Suppressor macrophage treated with lipopolysaccharide for 4 hours (primary cell): ENCODE data around the gene POU2F1.

ENCODE experiments used
- DNase-seq: peaks from one replicate; pipeline ENCODE4 v3.0.0-alpha.2; 2020

The POU2F1 gene

DNA sequence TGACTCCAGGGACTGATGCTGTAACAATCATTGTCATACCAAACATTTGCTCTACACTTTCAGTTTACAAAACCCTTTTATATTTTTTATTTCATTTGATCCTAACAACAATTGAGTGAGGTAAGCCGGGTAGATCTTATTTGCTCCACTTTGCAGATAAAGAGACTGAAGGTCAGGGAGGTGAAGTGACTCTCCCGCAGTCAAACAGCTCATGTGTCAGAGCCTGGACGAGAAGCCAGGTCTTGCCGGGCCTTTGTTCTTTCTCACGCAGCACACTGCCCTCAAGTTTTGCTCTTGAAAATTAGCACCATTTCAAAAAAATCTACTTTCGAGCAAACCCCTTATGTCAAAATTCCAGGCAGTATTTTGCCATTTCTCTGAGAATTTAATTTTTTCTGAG is 232.4 kb downstream of the POU2F1 start:
- no peak for DNase-seq

DNA sequence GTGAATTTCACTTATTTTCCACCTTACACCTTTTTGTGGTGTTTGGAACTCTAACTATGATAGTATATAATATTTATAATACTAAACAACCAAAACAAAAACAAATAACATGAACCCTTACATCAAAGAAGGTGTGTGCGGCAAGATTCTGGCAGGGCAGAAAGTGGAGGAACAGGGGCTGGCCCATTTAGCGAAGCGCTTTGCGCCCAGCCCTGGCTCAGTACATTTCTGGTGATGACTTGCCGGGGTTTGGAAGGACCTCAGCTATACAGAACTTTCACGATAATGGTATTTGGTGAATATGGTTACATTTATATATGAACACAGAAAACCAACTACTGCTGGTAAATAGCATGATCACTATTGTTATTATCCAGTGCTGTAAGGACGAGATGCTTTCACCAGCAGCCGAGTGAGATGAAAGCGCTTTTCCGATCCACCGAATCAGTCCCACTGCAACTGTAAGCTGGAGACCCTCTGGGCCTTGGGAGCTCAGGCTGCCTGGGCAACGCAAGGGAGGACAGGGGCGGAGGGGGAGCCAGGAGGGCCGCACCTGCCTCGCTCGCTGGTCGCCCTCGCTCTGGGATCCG is 233.7 kb downstream of the POU2F1 start:
- no peak for DNase-seq

DNA sequence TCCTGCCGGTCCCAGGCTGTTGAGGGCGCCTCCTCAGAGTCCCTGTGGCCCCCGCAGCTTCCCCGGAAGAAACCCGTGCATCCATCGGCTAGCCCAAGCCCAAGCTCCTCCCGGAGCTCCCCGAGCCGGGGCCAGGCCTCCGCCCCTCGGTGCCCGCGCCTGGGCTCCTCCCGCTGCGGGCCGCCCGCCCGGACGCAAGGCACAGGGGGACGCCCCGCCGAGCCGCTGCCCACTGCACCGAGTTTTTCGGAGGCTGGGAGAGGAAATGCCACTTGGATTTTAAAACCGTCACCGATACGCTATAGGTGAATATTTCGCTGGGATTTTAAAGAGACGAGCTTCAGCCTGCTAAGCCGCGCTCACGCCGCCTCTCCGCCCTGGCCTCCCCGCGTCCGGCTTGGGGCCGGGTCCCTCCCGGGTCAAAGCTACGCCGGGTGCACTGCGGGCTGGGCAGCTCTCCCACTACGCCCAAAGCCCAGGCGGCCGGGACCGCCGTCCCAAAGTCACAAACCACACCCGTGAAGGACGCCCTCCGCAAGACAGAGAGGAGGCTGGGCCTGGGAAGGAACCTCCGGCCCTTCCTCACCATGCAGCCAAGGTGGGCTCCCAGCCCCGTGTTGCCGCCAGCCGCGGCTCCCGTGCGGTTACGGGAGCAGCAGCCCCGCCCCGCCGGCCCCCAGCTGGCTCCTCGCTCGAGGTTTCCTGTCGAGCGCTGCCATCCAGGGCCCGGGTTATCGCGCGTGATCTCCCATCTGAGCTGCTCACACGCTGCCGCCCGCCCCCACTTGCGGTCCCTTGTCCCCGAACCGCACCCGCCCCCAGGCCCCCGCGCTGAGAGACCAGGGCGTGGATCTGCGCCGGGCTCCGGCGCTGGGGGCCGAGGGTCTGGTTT is 234.5 kb downstream of the POU2F1 start:
- peak; percentile 70 for DNase-seq

- DNase-seq, result peak; percentile 59
These were observed 235.2 kb downstream of the POU2F1 start for GRCh38 chr1:167455786-167456446.

- no peak for DNase-seq
These were observed 235.8 kb downstream of the POU2F1 start for GRCh38 chr1:167456524-167456923.

GRCh38 chr1:167456926-167457325 is 236.2 kb downstream of the POU2F1 start:
- no peak for DNase-seq

- no peak for DNase-seq
These were observed 237.4 kb downstream of the POU2F1 start for GRCh38 chr1:167457936-167458584.

GRCh38 chr1:167460836-167461235 is 240.2 kb downstream of the POU2F1 start:
- DNase-seq, result no peak

DNA sequence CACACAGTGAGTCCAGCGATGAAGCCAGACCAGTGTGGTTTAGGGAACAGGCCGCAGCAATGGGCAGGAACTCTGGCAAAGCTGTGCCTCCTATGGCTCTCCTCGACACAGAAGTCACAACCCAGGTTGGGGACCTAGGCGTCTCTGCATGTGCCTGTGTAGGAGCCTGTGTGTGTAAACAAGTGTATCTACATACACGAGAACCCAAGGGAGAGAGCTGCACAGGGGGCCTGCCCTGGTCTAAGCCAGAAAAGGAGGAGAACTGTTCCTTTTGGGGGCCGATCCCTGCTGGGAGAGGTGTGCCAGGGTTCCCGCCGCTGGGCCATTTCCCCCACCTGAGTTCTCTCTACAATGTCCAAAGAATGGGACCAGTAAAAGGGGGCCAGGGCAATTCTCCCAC is 241.7 kb downstream of the POU2F1 start:
- DNase-seq, result no peak

GRCh38 chr1:167463080-167463479 is 242.4 kb downstream of the POU2F1 start:
- no peak for DNase-seq

DNA sequence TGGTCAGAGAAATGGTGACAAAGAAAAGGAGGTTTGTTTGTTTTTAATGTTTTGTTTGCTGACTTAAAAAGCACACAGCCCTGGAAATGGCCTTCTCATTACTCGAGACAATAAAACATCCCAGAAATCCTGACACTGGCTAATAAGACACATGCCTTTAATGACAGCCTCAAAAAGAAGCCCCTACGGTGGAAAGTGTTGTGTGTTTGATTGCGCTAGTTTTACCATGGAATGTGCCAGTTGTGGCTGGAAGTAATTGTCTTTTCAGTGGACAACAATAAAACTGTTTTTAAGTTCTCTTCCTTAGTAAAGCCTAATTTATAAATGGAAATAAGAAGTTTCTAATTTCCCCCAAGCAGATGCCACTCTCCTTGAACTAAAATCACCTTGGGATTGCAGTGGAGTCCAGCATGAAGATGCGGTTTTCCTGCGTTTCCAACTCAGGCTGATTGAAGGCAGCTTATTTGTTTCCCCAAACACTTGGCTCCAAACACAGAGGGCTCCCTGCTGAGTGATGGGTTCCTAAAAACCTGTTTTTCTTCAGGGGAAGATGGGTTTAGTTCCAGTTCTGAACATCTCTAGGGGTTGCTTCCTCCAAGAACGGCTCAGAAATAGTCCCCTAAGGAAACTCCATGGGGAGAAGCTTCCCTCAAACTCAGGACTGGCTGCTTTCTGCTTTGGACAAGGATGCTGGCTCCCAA is 243.3 kb downstream of the POU2F1 start:
- DNase-seq, result no peak

DNA sequence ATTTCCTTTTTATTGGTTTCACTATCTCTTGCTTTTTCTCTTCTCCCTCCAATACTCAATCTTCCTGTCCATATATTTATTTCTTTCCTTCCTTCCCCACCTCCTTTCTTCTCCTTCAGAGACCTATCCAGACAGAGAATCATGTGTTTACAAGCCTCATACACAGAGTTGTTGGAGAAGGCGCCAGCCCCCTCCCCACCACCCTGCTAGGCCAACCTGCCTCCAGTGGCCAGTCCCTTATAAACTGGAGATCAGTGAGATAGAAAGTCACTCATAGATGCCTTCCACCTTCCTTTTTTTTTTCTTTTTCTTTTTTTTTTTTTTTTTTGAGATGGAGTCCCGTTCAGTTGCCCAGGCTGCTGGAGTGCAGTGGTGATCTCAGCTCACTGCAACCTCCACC is 244.3 kb downstream of the POU2F1 start:
- DNase-seq, result no peak

DNA sequence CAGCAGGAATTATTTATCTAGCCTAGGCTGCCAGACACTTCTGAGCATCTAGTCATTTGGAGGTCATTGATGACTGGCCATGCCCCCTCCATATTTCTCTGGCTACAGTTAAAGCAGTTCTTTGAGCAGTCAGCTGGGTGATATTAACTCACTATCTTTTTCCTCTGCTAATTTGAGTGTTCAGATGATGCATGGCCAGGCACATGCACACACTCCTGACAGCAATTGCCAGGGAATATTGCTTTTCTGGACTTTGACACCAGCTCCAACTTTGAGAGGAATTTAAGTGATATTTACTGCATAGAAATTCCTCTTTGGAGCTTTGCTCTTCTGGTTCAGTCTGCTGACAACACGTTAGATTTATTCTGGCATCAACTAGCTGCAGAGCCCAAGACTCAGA is 245.1 kb downstream of the POU2F1 start:
- DNase-seq, result no peak

- no peak for DNase-seq
These were observed 246.5 kb downstream of the POU2F1 start for GRCh38 chr1:167467126-167467710.

- no peak for DNase-seq
These were observed 247.1 kb downstream of the POU2F1 start for GRCh38 chr1:167467752-167468151.

DNA sequence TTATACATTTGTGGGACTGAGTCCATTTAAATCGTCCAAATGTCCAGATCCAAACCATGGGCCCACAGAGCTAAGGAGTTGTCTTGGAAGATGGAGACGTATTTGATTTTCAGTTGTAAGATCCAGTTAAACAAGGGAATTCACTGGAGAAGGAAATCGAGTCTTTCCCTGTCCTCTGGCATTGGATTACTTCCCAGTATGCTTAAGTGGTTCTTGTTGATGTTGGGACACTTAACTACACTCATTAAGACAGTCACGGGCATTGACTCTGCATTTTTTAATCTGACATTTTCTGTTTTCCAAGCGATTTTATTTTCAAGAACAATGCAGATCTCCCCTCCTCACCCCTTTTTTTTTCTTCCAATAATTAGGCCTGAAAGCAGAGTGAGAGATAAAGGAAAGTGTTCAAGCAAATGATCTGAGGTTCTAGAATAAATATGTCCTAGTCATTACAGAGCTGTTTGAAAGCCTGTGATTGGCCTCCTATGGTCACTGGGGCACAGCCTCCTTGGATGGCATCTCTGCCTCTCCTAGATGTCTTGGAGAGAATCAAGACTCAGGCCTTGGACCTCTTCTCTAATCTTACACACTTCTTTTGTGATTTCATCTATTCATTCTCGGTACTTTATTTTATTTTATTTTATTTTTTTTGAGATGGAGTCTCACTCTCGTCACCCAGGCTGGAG is 248.7 kb downstream of the POU2F1 start:
- no peak for DNase-seq

GRCh38 chr1:167471568-167471967 is 250.9 kb downstream of the POU2F1 start:
- DNase-seq, result no peak

DNA sequence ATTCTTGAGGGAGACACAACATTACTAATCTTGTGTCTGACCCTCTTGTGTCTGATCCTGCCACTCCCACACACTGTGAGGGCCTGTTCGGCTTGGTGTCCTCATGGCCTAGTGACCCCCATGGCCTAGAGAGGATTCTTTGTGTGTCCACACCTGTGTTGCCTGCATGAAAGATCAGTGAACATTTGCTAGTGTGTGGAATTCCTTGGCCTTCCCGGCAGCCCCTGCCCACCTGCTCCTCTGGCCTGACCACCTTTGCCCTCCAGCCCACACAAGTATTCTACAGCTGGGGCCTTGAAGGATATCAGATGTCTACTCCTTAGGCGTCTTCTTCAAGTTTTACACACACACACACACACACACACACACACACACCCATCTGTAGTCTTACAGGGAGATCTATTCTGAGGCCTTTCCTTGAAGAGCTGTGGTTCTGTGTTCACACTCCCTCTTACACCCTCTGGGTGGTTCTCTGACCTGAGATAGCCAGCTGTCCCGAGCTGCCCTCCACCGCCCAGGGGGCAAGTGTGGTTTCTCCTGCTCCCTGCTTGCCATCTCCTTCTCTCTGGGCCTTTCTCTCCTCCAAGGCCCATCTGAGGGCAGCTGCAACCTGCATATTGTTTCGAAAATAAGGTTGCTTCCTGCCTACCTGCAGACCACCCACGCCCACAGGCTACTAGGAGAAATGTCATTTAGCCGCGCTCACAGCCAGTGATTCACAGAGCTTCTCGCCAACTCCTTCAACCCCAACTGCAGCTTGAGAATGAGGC is 252.3 kb downstream of the POU2F1 start:
- DNase-seq, result no peak

GRCh38 chr1:167473761-167474160 is 253.1 kb downstream of the POU2F1 start:
- DNase-seq, result no peak

GRCh38 chr1:167474191-167474641 is 253.5 kb downstream of the POU2F1 start:
- no peak for DNase-seq

GRCh38 chr1:167476061-167476460 is 255.4 kb downstream of the POU2F1 start:
- no peak for DNase-seq
